Gastrocnemius medialis (tissue), 4 donors: Measurements from ENCODE around the gene DMXL2.

Source experiments
- CTCF ChIP-seq, 5 experiments: fragments of 450-650 bp in 3 of 5; fragments of 200-600 bp in 2 of 5; sonication (generic) in 2 of 5; IDR thresholded peaks in 4 of 5; conservative IDR thresholded peaks in 1 of 5; 1 replicate in 4 of 5; 2 replicates in 1 of 5; pipeline ENCODE4 v1.5.1; 2016 to 2019; ENCODE audit warnings: antibody characterized with exemption in 5 of 5, mild to moderate bottlenecking in 3 of 5, moderate library complexity in 3 of 5
- POLR2A ChIP-seq, 2 donors: fragments of 450-650 bp; IDR thresholded peaks; one replicate each; pipeline ENCODE4 v1.6.1; 2017; ENCODE audit warnings: antibody characterized with exemption in 2 of 2, mild to moderate bottlenecking in 2 of 2, moderate library complexity in 2 of 2

GRCh38 chr15:51585986-51586385 is 36.6 kb downstream of the DMXL2 start:
- TF ChIP-seq CTCF (IDR thresholded peaks at IDR 0.05 in 4 of 5, conservative IDR thresholded peaks at IDR 0.05 in 1 of 5) (no peak), POLR2A (IDR thresholded peaks at IDR 0.05) (no peak)
